NCI-H446 treated with DMSO at 0.1 percent for 48 hours (cell line): ENCODE results near the gene BBOF1.
A peak's percentile ranks its signal among the peaks of the same experiment; 100 is the strongest.

ENCODE experiments used
- DNase-seq: peaks from one replicate; lab custom pipeline; 2025; lab: John Stamatoyannopoulos, UW

BBOF1 gene

DNA sequence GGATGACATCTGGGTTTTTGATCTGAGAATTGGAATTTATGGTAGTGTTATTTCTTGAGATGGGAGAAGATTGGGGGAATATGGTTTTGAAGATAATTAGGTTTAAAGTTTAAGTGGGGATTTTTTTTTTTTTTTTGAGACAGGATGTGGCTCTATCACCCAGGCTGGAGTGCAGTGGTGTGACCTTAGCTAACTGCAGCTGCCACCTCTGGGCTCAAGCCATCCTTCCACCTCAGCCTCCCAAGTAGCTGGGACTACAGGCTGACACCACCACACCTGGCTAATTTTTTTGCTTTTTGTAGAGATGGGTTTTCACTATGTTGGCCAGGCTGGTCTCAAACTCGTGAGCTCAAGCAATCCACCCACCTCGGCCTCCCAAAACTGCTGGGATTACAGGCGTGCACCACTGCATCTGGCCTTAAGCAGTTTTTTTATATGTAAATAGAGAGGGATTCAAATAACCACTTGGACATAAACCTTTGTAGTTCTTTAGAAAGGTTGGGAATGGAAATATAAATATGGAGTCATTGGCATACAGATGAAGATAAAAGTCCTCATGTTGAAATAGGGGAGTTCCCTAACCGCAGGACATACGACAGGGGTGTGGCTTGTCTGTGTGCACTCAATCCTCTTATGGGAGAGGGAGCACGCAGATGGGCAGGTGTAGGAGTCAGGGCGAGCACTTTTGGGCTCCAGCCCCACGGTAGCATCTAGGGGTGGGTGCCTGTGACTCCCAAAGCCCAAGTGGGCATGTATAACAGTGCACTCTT lies 70.3 kb downstream of the BBOF1 start:
- DNase-seq: no peak

DNA sequence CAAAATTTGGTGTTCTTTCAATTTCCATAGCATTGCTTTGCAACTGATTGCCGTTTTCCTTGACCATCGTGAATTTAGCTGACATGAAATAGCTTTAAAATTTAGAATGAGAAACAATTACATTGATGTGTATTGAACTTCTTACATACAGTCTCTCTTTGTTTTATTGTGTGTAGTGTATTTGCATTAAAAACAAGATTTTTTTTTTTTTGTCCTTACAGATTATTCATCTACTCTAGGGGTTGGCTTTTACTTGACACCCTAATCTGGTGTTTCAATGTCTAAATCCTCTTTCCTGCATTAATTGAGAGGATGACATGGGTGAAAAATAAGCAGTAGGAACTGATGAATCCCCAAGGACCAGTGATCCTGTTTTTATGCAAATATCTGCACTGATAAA lies 86.2 kb downstream of the BBOF1 start:
- DNase-seq: no peak

- DNase-seq: no peak
Observed at GRCh38 chr14:74109369-74109768, 90.2 kb downstream of the BBOF1 start.

GRCh38 chr14:74111395-74112216 lies 92.5 kb downstream of the BBOF1 start:
- DNase-seq: peak; percentile 47
